NCI-H2227 (cell line): ENCODE results near the gene FBXO11.

ENCODE experiments used
- DNase-seq: peaks from one replicate; lab custom pipeline; 2025; ENCODE audit not compliant: unreplicated experiment; lab: John Stamatoyannopoulos, UW

Gene FBXO11

GRCh38 chr2:47741101-47741500 is 165.2 kb downstream of the FBXO11 start:
- no peak for DNase-seq
